Ramos (cell line): Measurements from ENCODE around the gene TREX2.

ENCODE experiments used
- in situ Hi-C: fragments of 300-500 bp; cut with MboI; formaldehyde crosslinking; loops from one replicate; pipeline ENCODE4 v1.14.3; 2022; ENCODE audit warnings: low sequenced_read_pairs; ENCODE audit not compliant: unreplicated experiment

The TREX2 gene

GRCh38 chrX:153394612-153395011 is 51.2 kb downstream of the TREX2 start:
- in situ Hi-C loops: loop anchor here (25.0 kb wide), 1 partner anchor 357 kb away; no protein-coding TSS in a partner anchor
